NCI-H1092 treated with DMSO at 0.1 percent for 48 hours (cell line): Measurements from ENCODE around the gene GPR135.
A peak's percentile ranks its signal among the peaks of the same experiment; 100 is the strongest.

Experiments
- DNase-seq: peaks from one replicate; lab custom pipeline; 2025; lab: John Stamatoyannopoulos, UW

Gene GPR135

DNA sequence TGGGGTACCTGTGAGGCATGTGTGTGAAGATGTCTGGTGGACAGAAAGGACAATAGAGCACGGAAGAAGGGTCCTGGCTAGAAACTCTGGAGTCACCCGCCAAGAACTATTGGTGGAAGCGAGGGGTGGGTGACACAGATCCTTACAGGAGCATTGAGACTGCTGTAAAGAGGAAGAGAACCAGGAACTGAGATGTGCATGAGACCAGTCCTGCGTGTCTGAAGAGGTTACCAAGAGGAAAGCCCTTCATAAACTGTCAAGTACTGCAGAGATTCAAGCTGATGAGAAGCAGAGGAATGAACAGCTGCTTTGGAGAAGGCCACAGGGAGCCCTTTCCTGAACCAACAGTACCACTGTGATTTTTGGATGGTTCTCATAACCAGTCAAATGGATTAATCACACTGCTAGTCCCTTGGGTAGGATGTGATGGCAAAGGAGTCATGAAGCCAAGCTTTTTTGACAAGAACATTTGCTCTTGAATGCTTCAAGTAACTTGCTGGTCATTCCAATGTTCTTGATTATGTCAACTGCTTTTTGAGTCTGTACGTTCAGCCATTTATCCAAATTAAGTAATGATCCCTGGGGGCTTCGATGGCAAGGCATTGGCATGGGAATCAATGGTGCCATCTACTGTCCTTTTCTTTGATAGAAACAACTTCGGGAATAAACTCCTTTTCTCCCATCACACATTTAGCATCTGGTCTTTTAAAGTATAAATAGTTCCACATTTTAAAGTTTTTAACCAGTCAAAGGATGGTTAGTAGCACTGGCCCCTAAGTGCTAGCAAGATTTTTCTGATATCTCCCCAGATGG is 42.9 kb downstream of the GPR135 start:
- peak; percentile 32 for DNase-seq

GRCh38 chr14:59419303-59419702 is 45.9 kb downstream of the GPR135 start:
- DNase-seq = no peak

DNA sequence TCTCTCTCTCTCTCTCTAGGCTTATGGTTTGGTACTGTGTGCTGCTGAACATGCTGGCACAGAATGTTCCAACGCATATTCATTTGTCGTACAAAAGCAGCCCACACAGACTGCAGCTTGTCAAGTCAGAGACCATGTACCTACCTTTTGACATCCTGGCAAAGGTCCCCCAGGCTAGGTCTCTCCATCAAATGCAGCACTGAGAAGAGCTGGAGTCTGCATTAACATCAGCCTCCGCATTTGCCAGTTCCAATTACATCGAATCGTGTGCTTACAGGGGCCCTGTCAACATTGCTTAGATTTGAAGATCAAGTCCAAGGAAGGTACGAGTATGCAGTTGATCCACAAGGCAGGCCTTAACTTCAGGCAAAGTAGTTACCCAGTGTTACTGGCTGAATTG is 47.9 kb downstream of the GPR135 start:
- DNase-seq = no peak

- DNase-seq = no peak
Observed at GRCh38 chr14:59415836-59416602, 49.2 kb downstream of the GPR135 start.
